Neuronal stem cell (in vitro differentiated cells): ENCODE results near the gene PLA2G3.

Source experiments
- DNase-seq: peaks from one replicate; pipeline ENCODE4 v3.0.0-alpha.2; 2013; ENCODE audit warnings: low spot score
- H2AFZ ChIP-seq: one replicate; pipeline ENCODE4 v1.6.1; 2013; ENCODE audit warnings: mild to moderate bottlenecking, low read length, inconsistent platforms
- H2AK5ac ChIP-seq: 2 replicates; pipeline ENCODE4 v1.6.1; 2013; ENCODE audit warnings: low read depth, mild to moderate bottlenecking, inconsistent platforms, low read length, moderate library complexity, mixed read lengths
- H2BK120ac ChIP-seq: 2 replicates; pipeline ENCODE4 v1.6.1; 2013; ENCODE audit warnings: low read depth, mild to moderate bottlenecking, inconsistent platforms, low read length, moderate library complexity, mixed read lengths
- H2BK12ac ChIP-seq: one replicate; pipeline ENCODE4 v1.6.1; 2013; ENCODE audit warnings: low read length, inconsistent platforms
- H2BK15ac ChIP-seq: 2 replicates; pipeline ENCODE4 v1.6.1; 2013; ENCODE audit warnings: mild to moderate bottlenecking, low read length, inconsistent platforms, mixed read lengths
- H2BK5ac ChIP-seq: one replicate; pipeline ENCODE4 v1.6.1; 2013; ENCODE audit warnings: inconsistent platforms, mild to moderate bottlenecking, low read length, moderate library complexity
- H3K14ac ChIP-seq: one replicate; pipeline ENCODE4 v1.6.1; 2013; ENCODE audit warnings: low read length, inconsistent platforms
- H3K18ac ChIP-seq: 2 replicates; pipeline ENCODE4 v1.6.1; 2013; ENCODE audit warnings: low read length, inconsistent platforms
- H3K23ac ChIP-seq: 2 replicates; pipeline ENCODE4 v1.6.1; 2013; ENCODE audit warnings: low read depth, mild to moderate bottlenecking, mixed read lengths, low read length, inconsistent platforms; ENCODE audit not compliant: poor library complexity
- H3K27ac ChIP-seq: replicated peaks from 3 replicates; pipeline ENCODE4 v1.5.1; 2013; ENCODE audit warnings: low read length, inconsistent platforms
- H3K27me3 ChIP-seq, 3 experiments: 2 replicates each; pipeline ENCODE4 v1.6.1; 2013; ENCODE audit warnings: low read length in 3 of 3, mild to moderate bottlenecking in 2 of 3, inconsistent platforms in 1 of 3, low read depth in 1 of 3, mixed read lengths in 1 of 3, moderate library complexity in 1 of 3; ENCODE audit not compliant: control insufficient read depth in 3 of 3, insufficient read depth in 3 of 3
- H3K36me3 ChIP-seq, 2 donors: replicated peaks in 1 of 2; 2 replicates each; pipeline ENCODE4 v1.6.1; 2013; ENCODE audit warnings: low read length in 2 of 2; ENCODE audit not compliant: control insufficient read depth in 2 of 2, insufficient read depth in 2 of 2
- H3K4ac ChIP-seq: 2 replicates; pipeline ENCODE4 v1.6.1; 2013; ENCODE audit warnings: inconsistent platforms, mild to moderate bottlenecking, low read length, moderate library complexity
- H3K4me1 ChIP-seq, 2 donors: 1 replicate in 1 of 2; 2 replicates in 1 of 2; pipeline ENCODE4 v1.6.1; 2013; ENCODE audit warnings: low read length in 2 of 2, low read depth in 1 of 2; ENCODE audit not compliant: control insufficient read depth in 2 of 2, insufficient read depth in 1 of 2
- H3K4me2 ChIP-seq: one replicate; pipeline ENCODE4 v1.6.1; 2013; ENCODE audit warnings: mild to moderate bottlenecking, low read length, inconsistent platforms; ENCODE audit not compliant: insufficient read depth, poor library complexity, severe bottlenecking
- H3K4me3 ChIP-seq, 2 donors: 2 replicates each; pipeline ENCODE4 v1.5.1; 2013; ENCODE audit warnings: low read length in 2 of 2, mild to moderate bottlenecking in 2 of 2, inconsistent platforms in 1 of 2, moderate library complexity in 1 of 2
- H3K79me1 ChIP-seq: one replicate; pipeline ENCODE4 v1.6.1; 2013; ENCODE audit warnings: low read depth, mild to moderate bottlenecking, inconsistent platforms, low read length, moderate library complexity
- H3K9ac ChIP-seq: one replicate; pipeline ENCODE4 v1.6.1; 2013; ENCODE audit warnings: mild to moderate bottlenecking, low read depth, low read length, inconsistent platforms; ENCODE audit not compliant: poor library complexity
- H3K9me3 ChIP-seq, 2 donors: replicated peaks in 1 of 2; 2 replicates each; pipeline versions ENCODE3 to v1.6.1; 2013; ENCODE audit warnings: low read length in 2 of 2, mild to moderate bottlenecking in 2 of 2, inconsistent platforms in 1 of 2, low read depth in 1 of 2, mixed read lengths in 1 of 2, moderate library complexity in 1 of 2; ENCODE audit not compliant: control insufficient read depth in 2 of 2, insufficient read depth in 1 of 2
- H4K8ac ChIP-seq: one replicate; pipeline ENCODE4 v1.6.1; 2013; ENCODE audit warnings: low read depth, mild to moderate bottlenecking, inconsistent platforms, low read length, moderate library complexity
- H4K91ac ChIP-seq: one replicate; pipeline ENCODE4 v1.6.1; 2013; ENCODE audit warnings: low read length, low read depth, mild to moderate bottlenecking, inconsistent platforms; ENCODE audit not compliant: poor library complexity
- WGBS, 2 donors: extraction: QIAGEN DNeasy Blood & Tissue Kit; methylation state at CpG; one replicate each; pipeline ENCODE4 v1.1.7; 2013; ENCODE audit warnings: missing lambda C conversion rate in 2 of 2, mixed read lengths in 1 of 2; ENCODE audit not compliant: insufficient read length in 2 of 2, insufficient replicate concordance in 1 of 2; ENCODE audit errors: extremely low coverage in 2 of 2; 5-methylcytosine and 5-hydroxymethylcytosine counted together

The PLA2G3 gene

DNA sequence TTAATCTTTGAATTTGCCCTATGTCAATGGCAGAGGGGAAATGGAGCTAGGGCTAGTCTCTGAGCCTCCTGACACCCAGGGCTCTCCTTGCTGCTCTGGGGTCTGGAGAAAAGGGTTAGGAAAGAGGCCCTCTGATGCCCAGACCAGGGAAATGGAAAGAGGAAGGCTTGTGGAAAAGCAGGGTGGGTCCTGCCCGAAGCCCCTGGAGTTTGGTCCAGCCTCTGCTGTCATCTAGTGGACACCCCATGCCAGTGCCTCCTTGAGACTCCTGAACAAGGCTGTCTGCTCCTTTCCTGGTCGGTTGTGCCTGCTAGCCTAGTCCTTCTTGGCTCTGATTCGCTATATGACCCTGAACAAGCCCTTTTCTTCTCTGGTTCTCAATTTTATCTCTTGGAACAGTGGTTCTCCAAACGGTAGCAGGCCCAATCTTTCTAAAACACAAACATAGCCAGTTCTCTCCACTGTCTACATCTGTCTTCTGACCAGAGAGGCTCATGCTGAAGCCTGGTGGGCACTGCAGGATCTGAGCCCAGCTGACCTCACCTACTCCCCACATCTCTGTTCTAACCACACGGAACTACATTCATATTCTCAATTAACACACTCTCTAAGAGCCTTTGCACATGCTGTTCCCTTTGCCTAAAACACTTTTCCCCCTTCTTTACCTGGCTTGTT lies 8.8 kb upstream of the PLA2G3 start:
- Histone ChIP-seq H3K18ac (no peak overlapping the region), H4K8ac (no peak overlapping the region), H3K4ac (no peak overlapping the region), H3K79me1 (no peaks in the 10 kb centered on the region), H3K14ac (no peak overlapping the region), H3K23ac (no peak overlapping the region), H3K4me1 (no peaks in the 10 kb centered on the region), H2BK5ac (no peak overlapping the region), H3K4me2 (no peak overlapping the region), H2AK5ac (no peak overlapping the region), H3K4me3 (no peak overlapping the region), H3K9me3 (peaks cover 2 to 15% of the 10 kb centered on the region in 2 donors), H3K27ac (no peak overlapping the region), H3K27me3 (peaks cover 0 to 30% (median 0%) of the 10 kb centered on the region in 3 experiments), H2BK12ac (no peak overlapping the region), H4K91ac (no peak overlapping the region), H2BK15ac (no peak overlapping the region), H2AFZ (peak overlapping the region; percentile 1), H3K9ac (no peak overlapping the region), H3K36me3 (no peaks in the 10 kb centered on the region), H2BK120ac (no peak overlapping the region)
- DNase-seq: peak; percentile 52
- WGBS, 2 donors: no CpG with 5 or more reads among the region's 5 CpGs

DNA sequence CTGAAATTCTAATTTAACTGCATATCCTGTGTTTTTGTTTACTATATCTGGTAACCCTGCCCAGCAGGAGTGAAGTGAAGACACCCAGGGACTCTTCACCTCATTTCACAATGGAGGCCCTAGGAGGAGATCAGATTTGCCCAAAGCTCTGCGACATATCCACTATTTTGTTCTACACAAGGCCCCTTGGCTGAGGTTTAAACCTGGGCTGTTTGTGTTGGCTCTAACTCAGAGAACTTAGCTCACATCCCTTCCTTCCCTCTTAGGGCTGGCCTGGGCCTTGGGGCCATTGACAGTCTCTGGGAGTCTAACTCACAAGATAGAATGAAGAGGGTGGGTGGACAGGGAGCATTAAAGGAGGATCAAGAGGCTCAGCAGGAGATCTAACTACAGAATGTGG lies 8.2 kb upstream of the PLA2G3 start:
- Histone ChIP-seq H2AFZ (peak overlapping the region; percentile 1), H2BK5ac (no peak overlapping the region), H2BK120ac (no peak overlapping the region), H3K4me1 (no peaks in the 10 kb centered on the region), H3K18ac (no peak overlapping the region), H3K4ac (no peak overlapping the region), H3K9ac (no peak overlapping the region), H3K27me3 (peaks cover 0 to 25% (median 0%) of the 10 kb centered on the region in 3 experiments), H2BK12ac (no peak overlapping the region), H3K9me3 (peaks cover 2 to 15% of the 10 kb centered on the region in 2 donors), H2BK15ac (no peak overlapping the region), H4K91ac (no peak overlapping the region), H3K4me2 (no peak overlapping the region), H3K27ac (no peak overlapping the region), H3K36me3 (no peaks in the 10 kb centered on the region), H2AK5ac (no peak overlapping the region), H3K4me3 (no peak overlapping the region), H4K8ac (no peak overlapping the region), H3K79me1 (no peaks in the 10 kb centered on the region), H3K23ac (no peak overlapping the region), H3K14ac (no peak overlapping the region)
- WGBS, 2 donors: no CpG with 5 or more reads among the region's 1 CpG
- no peak for DNase-seq

DNA sequence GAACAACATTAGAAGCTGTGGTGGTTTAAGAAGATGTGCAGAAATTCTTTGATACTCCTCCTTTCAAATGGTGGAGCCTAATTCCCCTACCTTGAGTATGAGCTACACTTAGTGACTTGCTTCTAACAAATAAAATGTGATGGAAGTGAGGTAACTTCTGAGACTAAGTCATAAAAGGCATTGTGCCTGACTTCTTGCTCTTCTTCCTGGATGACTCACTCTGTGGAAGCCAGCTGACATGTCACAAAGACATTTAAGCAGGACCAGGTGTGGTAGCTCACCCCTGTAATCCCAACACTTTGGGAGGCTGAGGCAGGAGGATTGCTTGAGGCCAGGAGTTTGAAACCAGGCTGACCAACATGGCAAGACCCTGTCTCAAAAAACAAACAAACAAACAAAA lies 3.9 kb upstream of the PLA2G3 start:
- Histone ChIP-seq H3K27ac (no peak overlapping the region), H3K4me3 (no peak overlapping the region), H2BK5ac (no peak overlapping the region), H2AK5ac (no peak overlapping the region), H2BK12ac (no peak overlapping the region), H3K18ac (no peak overlapping the region), H4K91ac (no peak overlapping the region), H3K4ac (no peak overlapping the region), H3K14ac (no peak overlapping the region), H4K8ac (no peak overlapping the region), H3K4me1 (peaks cover 10 to 12% of the 10 kb centered on the region in 2 donors), H3K23ac (no peak overlapping the region), H2AFZ (no peak overlapping the region), H2BK120ac (no peak overlapping the region), H3K36me3 (no peaks in the 10 kb centered on the region), H3K4me2 (no peak overlapping the region), H3K27me3 (peaks cover 0 to 8% (median 0%) of the 10 kb centered on the region in 3 experiments), H3K79me1 (peaks cover 5% of the 10 kb centered on the region), H3K9ac (no peak overlapping the region), H3K9me3 (peaks cover 2 to 15% of the 10 kb centered on the region in 2 donors), H2BK15ac (no peak overlapping the region)
- DNase-seq: no peak

DNA sequence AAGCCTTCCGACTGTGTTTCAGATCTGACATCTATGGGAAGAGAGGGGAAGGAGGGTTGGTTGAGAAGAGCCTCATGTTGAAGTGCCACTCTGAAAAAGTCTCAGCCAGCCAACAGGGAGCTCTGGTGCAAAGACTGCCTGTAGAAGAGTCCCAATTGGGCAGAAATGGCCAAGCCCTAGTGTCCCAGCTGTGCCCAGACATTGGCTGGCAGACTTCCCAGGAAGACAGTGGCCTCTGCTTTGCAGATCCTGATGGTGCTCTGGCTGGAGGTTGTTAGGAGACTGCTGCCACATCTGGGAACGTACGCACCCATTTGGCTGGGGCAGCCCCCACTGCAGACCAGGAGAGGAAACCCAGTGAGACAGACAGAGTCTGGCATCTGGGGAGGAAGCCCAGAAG lies 3.2 kb upstream of the PLA2G3 start:
- Histone ChIP-seq H2AK5ac (peak overlapping the region; percentile 8), H3K27me3 (peaks cover 0 to 8% (median 0%) of the 10 kb centered on the region in 3 experiments), H2BK15ac (no peak overlapping the region), H3K9ac (no peak overlapping the region), H3K79me1 (peaks cover 8% of the 10 kb centered on the region), H3K9me3 (peaks cover 2 to 15% of the 10 kb centered on the region in 2 donors), H3K18ac (no peak overlapping the region), H3K23ac (no peak overlapping the region), H3K27ac (no peak overlapping the region), H3K14ac (no peak overlapping the region), H2BK5ac (no peak overlapping the region), H2BK12ac (no peak overlapping the region), H3K4me1 (peaks cover 15 to 18% of the 10 kb centered on the region in 2 donors), H3K36me3 (peaks cover 0 to 3% of the 10 kb centered on the region in 2 donors), H4K8ac (no peak overlapping the region), H3K4ac (no peak overlapping the region), H2AFZ (no peak overlapping the region), H4K91ac (no peak overlapping the region), H3K4me3 (no peak overlapping the region), H2BK120ac (no peak overlapping the region), H3K4me2 (no peak overlapping the region)
- no CpG with 5 or more reads among the region's 3 CpGs for WGBS, 2 donors
- no peak for DNase-seq
